ENCODE data around the gene TDP2.
A peak's percentile ranks its signal among the peaks of the same experiment; 100 is the strongest.

The TDP2 gene

GRCh38 chr6:24666641-24667377 is at the start of gene TDP2, which contains the start of gene ACOT13:
Gene TDP2, minus strand, starts transcription at chr6:24666899. Its CDS starts 37 bp downstream, at chr6:24666862.
Gene ACOT13, plus strand, starts transcription at chr6:24667077. Its CDS starts 187 bp downstream, at chr6:24667264.
- DNase-seq (ENCODE audit: low spot score): peak; percentile 95

- DNase-seq (ENCODE audit: low spot score): no peak
These were observed 44.0 kb upstream of the TDP2 start for GRCh38 chr6:24710519-24711303.

- DNase-seq (ENCODE audit: low spot score): no peak
These were observed 42.5 kb upstream of the TDP2 start for GRCh38 chr6:24709014-24709711.

- DNase-seq (ENCODE audit: low spot score): no peak
These were observed 41.9 kb upstream of the TDP2 start for GRCh38 chr6:24708612-24709011.

- no peak for DNase-seq (ENCODE audit: low spot score)
These were observed 37.8 kb upstream of the TDP2 start for GRCh38 chr6:24704468-24704867.

- no peak for DNase-seq (ENCODE audit: low spot score)
These were observed 36.1 kb upstream of the TDP2 start for GRCh38 chr6:24702720-24703282.

GRCh38 chr6:24699521-24700359 is 33.0 kb upstream of the TDP2 start:
- no peak for DNase-seq (ENCODE audit: low spot score)

- DNase-seq (ENCODE audit: low spot score): no peak
These were observed 29.4 kb upstream of the TDP2 start for GRCh38 chr6:24696097-24696496.

- DNase-seq (ENCODE audit: low spot score): peak; percentile 73
These were observed 28.9 kb upstream of the TDP2 start for GRCh38 chr6:24695635-24696034.

- no peak for DNase-seq (ENCODE audit: low spot score)
These were observed 27.5 kb upstream of the TDP2 start for GRCh38 chr6:24694198-24694597.

GRCh38 chr6:24692848-24693592 is 26.3 kb upstream of the TDP2 start:
- DNase-seq (ENCODE audit: low spot score): no peak

GRCh38 chr6:24692415-24692814 is 25.7 kb upstream of the TDP2 start:
- DNase-seq (ENCODE audit: low spot score): no peak

- DNase-seq (ENCODE audit: low spot score): no peak
These were observed 25.3 kb upstream of the TDP2 start for GRCh38 chr6:24692003-24692402.

- no peak for DNase-seq (ENCODE audit: low spot score)
These were observed 24.9 kb upstream of the TDP2 start for GRCh38 chr6:24691550-24691949.

- DNase-seq (ENCODE audit: low spot score): no peak
These were observed 23.9 kb upstream of the TDP2 start for GRCh38 chr6:24690593-24690992.

- DNase-seq (ENCODE audit: low spot score): no peak
These were observed 23.3 kb upstream of the TDP2 start for GRCh38 chr6:24689964-24690363.

- no peak for DNase-seq (ENCODE audit: low spot score)
These were observed 20.2 kb upstream of the TDP2 start for GRCh38 chr6:24686946-24687345.

GRCh38 chr6:24686408-24686807 is 19.7 kb upstream of the TDP2 start:
- DNase-seq (ENCODE audit: low spot score): no peak

- DNase-seq (ENCODE audit: low spot score): no peak
These were observed 16.9 kb upstream of the TDP2 start for GRCh38 chr6:24683297-24684296.
